HG03025 (cell line): Measurements from ENCODE around the gene MXI1.
A peak's percentile ranks its signal among the peaks of the same experiment; 100 is the strongest.
"Not testable (repeated sequence)": the region's sequence is repeated elsewhere in the genome, so short reads cannot be mapped to it uniquely, and the experiment has no call there.

Experiments used
- ATAC-seq: cut with Tn5 transposase; IDR thresholded peaks from one replicate; pipeline ENCODE4 v1.9.1; 2021; ENCODE audit warnings: mild to moderate bottlenecking, moderate library complexity; ENCODE audit not compliant: unreplicated experiment, low FRiP score

MXI1 gene

GRCh38 chr10:110272995-110273394 is 65.6 kb downstream of the MXI1 start:
- not testable (repeated sequence) for ATAC-seq

GRCh38 chr10:110273474-110273873 is 66.1 kb downstream of the MXI1 start:
- no peak for ATAC-seq

DNA sequence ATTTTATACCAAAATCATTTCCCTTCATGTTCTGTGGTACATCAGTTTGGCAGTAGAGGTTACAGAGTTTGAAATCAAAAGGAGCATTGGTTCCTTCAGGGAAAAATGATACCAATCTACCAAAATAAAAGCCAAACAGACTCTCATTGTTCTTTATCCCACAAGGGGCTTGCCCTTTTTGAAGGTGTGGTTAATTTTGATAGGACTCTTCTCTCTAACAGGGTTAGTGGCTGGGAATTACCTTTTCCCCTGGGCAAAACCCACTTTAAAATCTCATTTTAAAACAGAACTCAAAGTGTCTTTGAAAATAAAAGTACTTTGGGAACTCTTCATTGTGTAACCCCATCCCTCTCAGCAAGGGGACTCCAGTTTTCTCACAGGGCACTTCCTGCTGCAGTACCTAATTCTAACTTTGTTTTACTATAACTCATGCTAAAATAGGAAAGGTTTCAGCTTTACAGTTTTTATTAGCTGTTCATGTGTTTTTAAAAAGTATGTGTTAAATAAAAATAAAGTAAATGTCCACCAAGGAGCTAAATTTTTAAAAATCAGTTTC is 66.7 kb downstream of the MXI1 start:
- ATAC-seq = no peak

GRCh38 chr10:110274647-110275046 is 67.2 kb downstream of the MXI1 start:
- ATAC-seq = no peak

DNA sequence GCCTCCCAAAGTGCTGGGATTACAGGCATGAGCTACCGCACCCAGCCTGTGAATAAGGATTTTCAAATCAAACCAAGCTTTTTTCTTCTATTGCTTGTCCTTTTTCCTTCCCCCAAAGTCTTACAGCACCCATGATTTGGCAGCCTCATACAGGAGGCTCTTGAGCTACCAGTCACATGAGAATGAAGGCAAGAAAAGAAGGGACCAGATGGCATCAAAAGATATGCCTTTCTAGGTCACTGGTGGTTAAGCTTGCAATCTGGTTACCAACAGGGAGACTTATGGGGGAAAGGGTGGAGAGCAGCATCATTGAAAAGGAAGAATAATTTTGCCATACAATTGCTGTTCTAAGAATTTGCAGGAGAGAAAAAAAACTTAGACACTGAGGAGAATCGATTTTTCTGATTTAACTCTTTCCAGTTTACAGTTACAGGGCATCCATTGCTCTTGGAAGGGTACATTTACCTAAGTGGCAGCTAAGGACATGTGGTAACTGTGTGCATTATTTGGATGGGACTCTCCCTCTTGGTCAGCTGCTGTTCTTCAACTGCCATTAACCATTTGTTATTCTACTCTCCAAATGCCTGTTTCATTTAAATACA is 67.8 kb downstream of the MXI1 start:
- ATAC-seq = no peak

DNA sequence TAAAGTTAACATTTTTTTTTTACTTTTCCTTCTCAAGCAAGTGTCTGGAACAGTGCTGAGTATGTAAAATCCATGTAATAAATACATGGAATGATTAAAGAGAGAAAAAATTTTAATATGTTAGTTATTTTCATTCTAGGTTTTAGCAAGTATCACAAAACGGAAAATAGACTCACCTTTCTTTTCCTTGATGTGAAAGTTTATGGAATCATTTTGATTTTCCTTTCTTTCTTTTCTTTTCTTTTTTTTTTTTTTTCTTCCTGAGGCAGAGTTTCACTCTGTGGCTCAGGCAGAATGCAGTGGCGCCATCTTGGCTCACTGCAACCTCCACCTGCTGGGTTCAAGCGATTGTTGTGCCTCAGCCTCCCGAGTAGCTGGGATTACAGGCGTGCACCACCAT is 69.2 kb downstream of the MXI1 start:
- ATAC-seq = no peak

DNA sequence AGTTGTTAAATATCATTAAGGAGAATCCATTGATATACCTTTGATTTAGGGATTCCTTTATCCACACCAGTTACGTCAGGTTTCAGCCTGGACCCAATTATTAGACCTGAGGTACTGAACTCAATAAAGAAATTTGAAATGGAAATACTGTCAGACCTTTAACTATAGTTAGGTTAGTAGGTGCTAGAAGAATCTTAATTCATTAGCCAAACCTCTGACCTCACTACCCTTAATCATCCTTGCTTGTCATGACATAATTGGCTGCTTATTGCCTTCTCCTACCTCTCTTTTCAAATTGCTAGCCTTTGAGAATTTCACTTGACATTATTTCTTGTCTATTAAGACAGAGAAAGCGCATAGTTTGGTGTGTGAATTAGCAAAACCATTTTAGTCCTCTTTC is 70.2 kb downstream of the MXI1 start:
- ATAC-seq = no peak

GRCh38 chr10:110278562-110279406 is 71.4 kb downstream of the MXI1 start:
- no peak for ATAC-seq

GRCh38 chr10:110279407-110279986 is 72.1 kb downstream of the MXI1 start:
- ATAC-seq = no peak

- no peak for ATAC-seq
Measured at GRCh38 chr10:110284262-110284661, 76.9 kb downstream of the MXI1 start.

GRCh38 chr10:110285501-110285900 is 78.1 kb downstream of the MXI1 start:
- no peak for ATAC-seq

DNA sequence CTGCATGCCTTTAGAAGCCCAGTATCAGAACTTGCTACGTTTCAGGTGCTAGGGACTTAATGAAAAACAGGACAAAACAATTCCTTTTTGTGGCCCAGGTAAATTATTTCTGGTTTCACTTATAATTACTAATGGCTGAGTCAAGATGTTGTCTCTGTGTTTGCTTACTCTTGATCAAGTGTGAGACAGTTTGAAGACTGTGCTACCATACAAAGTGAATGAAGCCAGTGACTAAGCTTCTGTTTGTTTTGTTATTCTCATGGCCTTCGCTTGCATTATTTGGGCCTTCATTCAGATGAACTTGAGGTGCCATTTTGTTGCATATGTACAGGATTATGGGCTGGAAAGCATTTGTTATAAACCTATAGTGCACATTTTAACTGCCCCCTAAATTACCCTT is 79.4 kb downstream of the MXI1 start:
- ATAC-seq = no peak

DNA sequence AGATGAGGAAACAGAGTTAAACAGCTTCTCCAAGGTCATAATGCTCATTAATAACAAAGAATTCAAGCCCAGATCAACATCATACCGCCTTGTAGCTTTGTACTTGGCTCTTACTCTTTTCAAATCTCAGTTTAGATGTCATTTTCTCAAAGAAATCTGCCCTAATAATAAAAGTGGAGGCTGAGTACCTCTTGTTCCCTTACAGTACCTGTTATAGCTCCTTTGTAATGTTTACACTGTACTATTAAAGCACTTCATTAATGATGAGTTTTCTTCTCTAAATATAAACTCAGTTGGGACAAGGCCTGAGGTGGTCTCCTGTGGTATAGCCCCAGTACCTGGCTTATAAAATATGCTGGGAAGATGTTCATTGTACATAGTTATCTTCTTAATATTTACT is 89.6 kb downstream of the MXI1 start:
- ATAC-seq = no peak

DNA sequence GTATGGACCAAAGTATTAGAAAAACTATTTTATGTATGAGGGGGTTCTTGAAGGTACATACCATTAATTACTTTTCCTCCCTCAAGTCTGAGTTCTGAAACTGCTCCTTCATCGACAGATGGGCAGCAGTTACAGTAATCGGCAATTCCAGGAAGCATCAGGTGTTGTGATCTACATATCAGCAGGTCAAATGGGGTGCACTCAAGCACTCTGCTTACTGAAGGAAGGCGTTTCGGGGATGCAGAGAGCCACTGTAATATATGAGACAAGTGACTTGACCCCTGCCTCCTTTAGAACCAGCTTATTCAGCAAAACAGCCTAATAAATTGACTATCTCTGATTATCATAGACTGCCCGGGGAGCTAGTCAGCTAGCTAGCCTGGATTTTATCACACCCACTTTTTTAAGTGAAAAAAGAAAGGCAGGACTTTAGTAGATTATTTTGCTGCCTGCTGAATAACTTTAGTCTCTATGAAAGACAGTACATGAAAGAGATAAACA is 93.1 kb downstream of the MXI1 start:
- ATAC-seq = no peak

DNA sequence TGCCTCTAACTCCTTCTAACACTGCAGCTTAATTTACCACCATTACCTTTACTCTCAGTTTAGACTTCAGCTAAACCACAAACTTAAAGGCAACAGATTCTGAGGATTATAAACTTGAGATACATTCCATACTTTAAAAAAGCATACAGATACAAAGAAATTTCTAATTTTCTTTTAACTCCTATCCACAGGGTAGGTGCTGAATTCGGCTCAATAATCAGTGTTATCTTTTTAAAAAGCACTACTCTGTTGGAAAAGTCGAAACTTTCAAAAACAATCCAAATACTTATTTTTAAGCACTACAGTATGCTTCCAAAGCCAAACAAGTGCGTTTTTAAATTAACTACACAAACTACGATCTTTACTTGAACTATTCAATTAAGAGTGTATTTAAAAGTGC is 96.3 kb downstream of the MXI1 start:
- ATAC-seq = no peak

- ATAC-seq = peak; percentile 50
Measured at GRCh38 chr10:110304394-110304779, 97.0 kb downstream of the MXI1 start.

DNA sequence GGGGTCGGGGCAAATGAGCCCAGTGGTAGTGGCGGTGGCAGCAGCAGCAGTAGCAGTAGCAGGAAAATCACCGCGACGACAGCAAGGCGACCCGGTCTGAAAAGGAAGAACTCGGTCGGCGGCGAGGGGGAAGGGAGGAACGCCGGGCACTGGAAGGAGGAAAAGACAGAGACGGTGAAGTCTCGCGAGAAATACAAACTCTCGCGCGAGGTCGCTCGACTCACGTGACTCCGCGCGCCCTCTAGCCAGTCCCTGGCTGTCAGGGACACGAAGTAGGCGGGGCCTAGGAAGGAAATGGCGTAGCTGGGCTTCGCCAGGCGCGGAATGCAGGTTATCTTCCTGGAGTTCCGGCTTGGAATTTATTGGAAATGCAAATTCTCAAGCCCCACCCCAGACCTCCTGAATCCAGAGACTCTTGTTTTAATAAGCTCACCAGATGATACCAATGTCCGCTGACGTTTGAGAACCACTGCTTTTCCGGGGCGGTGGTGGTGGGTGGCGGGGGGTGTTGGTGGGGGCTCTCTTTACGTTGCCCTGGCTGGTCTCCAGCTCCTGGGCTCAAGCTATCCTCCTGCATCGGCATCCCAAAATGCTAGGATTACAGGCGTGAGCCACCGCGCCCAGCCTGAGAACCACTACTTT is 97.5 kb downstream of the MXI1 start, which contains the start of gene SMNDC1:
Gene SMNDC1, minus strand, starts transcription at position 141 of the 642 bp plus-strand sequence. CDS start 1,333 bp downstream, outside the sequence.
- peak; percentile 92 for ATAC-seq

DNA sequence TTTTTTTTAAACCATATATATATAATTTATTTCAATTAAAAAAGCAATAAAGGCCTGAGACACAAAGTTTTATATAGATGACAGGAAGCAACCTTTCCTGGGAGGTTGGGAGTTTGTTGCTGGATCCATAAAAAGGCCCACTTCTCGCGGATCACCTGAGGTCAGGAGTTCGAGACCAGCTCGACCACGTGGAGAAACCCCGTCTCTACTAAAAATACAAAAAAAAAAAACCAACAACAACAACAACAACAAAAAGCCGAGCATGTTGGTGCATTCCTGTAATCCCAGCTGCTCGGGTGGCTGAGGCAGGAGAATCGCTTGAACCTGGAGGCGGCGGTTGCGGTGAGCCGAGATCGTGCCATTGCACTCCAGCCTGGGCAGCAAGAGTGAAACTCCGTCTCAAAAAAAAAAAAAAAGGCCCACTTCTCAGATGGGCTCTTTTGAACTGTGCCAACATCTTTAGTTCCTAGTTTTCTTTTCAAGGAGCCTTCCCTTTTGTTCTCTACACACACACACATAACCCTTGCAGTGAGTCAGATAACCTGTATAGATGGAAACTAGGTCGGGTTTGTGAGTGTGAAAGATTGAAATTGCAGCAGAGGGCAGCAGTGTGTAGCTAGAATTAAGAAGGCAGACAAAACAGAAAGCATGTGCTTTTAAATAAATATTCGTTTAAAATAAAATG is 98.5 kb downstream of the MXI1 start:
- no peak for ATAC-seq

DNA sequence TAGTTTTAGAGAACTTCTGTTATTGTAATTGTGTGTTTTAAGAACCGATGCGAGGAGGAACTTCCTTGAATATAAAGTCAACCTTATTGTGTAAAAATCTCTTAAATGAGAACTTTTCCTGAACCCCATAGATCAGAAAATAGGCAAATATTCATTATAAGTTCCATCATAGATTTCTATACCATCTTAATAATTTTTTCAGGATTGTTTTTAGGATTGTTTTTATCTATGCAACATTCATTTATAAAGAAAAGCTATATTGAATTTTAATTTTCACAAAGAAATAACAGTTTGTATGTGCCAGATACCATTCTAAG is 99.0 kb downstream of the MXI1 start:
- ATAC-seq = no peak

GRCh38 chr10:110307805-110308204 is 100.4 kb downstream of the MXI1 start:
- ATAC-seq = no peak
